CD1c-positive myeloid dendritic cell (primary cell): ENCODE measurements around the gene ABCA7.
"Not testable (repeated sequence)": the region's sequence is repeated elsewhere in the genome, so short reads cannot be mapped to it uniquely, and the experiment has no call there.

Experiments
- DNase-seq: peaks from one replicate; pipeline ENCODE4 v3.0.0-alpha.2; 2016; ENCODE audit errors: extremely low spot score

ABCA7 gene

GRCh38 chr19:1017115-1017905 lies 22.6 kb upstream of the ABCA7 start:
- peak; percentile 30 for DNase-seq

DNA sequence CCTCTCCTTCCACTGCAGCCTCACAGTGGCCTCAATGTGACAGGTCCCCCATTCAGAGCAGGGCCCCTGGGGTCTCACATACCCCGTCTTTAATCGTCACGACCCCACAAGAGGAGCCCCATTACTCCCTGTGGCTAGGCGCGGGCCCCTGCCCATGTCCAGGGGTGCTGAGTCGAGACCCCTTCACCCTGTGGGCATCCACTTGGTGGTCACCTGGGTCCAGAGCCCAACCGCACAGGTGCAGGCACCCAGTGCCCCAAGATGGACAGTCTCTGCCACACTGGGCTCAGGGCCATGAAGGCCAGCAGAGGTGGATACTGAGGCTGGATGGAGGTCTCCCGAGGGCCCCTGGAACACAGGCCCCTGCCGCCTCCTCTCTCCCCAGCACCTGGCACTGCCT lies 22.0 kb upstream of the ABCA7 start:
- no peak for DNase-seq

DNA sequence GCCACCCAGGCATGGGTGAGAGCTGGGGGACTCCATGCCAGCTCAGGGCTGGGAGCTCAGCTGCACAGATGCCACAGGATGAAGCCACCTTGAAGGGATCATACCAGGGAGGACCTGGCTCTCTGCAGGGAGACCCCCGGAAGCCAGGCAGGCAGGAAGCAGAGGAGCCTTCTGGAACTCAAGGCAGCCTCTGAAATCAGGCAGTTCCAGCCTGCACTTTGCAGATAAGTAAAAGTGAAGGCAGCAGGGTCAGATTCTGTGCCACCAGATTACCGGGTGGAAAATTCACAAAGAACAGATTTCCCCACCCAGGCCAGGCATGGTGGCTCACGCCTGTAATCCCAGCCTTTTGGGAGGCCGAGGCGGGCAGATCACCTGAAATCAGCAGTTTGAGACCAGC lies 21.5 kb upstream of the ABCA7 start:
- no peak for DNase-seq

GRCh38 chr19:1018932-1019615 lies 20.8 kb upstream of the ABCA7 start:
- no peak for DNase-seq

DNA sequence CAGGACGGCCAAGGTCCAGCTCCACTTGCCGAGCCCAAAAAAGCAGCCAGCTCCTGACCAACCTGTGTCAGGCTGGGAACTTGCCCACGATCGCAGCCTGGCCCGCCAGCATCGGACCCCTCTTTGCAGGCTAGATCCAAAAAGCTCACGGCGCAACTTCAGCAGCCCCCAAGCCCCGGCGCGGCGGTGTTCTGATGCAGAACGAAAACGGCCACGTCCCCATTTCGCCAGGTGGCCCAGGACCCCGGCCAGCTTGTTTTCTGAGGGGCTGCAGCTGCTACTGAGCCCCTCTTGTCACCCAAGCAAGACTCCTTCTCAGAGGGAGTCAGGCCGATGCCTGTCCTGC lies 20.3 kb upstream of the ABCA7 start:
- DNase-seq = no peak

DNA sequence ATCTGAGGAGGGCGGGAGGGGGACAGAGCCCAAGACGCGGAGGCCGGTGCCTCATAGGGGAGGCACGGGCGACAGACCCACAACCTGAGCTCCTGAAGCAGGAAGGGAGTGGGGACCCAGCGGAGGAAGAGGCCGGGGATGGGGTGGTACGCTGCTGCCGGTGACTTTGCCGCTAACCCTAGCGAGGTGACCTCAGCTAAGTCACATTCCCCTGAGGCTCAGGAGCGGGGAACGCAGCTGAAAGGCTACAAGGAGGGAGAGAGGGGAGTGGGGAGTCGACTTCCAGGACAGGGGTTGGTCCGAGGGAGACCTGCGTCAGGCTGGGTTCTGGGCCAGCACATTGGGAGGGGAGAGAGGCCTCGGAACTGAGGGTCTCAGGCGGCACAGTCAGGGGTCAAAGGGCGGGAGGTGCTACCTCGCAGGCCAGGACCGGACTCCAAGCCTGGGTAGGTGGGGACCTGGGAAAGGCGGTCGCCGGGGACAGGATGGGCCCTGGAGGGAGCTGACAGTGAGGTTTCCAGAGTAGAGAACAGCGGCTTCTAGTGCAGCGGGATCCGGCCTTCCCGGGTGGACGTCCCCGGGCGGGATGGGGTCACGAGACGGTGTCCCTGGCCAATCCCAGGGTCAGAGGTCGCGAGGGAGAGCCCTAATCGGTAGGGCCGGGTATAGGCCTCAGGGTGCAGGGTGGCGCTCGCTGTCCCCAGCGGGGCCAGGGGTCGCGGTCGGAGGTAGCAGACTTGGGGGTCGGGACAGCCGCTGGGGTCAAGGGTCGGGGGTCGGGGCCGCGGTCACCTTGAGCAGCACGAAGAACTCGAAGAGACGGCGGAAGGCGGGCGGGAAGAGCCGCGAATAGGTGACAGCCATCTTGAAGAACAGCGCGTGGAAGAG lies 19.7 kb upstream of the ABCA7 start:
- DNase-seq = no peak

GRCh38 chr19:1020868-1021425 lies 19.0 kb upstream of the ABCA7 start, which contains the start of gene TMEM259:
TMEM259 (minus strand) TSS chr19:1021123; CDS start chr19:1020996, 127 bp downstream.
- peak; percentile 99 for DNase-seq

DNA sequence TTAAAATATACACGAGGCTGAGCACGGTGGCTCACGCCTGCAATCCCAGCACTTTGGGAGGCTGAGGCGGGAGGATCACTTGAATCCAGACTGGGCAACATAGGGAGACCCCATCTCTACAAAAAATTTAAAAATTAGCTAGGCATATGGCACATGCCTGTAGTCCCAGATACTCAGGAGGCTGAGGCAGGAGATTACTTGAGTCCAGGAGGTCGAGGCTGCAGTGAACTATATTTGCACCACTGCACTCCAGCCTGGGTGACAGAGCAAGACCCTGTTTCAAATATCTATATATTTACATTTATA lies 16.1 kb upstream of the ABCA7 start:
- DNase-seq = not testable (repeated sequence)

- peak; percentile 47 for DNase-seq
Observed at GRCh38 chr19:1025080-1025479, 14.8 kb upstream of the ABCA7 start.

GRCh38 chr19:1025960-1026782 lies 13.7 kb upstream of the ABCA7 start, which contains the start of gene CNN2:
CNN2 (plus strand) TSS chr19:1026608; CDS start chr19:1026662, 54 bp downstream.
- peak; percentile 86 for DNase-seq

DNA sequence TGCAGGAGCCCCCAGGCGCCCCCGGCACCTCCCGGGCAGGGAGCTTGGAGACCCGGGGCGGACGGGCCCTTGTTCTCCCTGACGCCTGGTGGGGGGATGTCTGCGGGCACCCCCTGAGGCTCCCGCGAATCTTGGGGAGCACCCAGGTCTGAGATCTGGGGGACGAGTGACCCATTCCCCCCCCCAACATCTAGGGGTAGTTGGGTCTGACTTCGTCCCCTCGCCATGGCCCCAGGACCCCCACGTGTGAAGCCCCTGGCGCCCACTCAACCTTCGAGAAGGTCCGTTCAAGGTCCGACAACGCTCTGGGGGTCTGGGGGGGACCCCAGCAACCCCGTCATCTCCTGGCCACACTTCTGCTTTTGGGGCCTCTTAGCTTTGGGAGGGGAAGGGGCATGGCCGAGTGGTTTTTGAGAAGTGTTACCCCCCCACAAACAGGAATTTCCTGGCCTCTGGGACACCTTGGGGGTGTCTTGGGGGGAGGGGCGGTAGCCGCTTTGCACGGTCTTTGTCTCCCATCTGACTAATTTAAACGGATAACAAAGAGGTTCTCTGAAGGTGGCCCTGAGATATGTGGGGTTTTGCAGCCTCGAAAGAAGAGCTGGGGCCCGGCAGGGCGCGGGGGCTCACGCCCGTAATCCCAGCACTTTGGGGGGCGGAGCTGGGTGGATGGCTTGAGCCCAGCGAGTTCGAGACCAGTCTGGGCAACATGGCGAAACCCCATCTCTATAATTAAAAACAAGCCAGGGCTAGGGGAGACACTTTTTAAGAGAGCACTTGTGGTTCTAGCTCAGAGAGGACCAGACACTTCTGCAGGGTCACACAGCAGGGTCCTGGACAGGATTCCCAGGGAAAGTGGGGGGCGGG lies 12.9 kb upstream of the ABCA7 start:
- peak; percentile 54 for DNase-seq

GRCh38 chr19:1027650-1028061 lies 12.3 kb upstream of the ABCA7 start:
- DNase-seq = no peak

GRCh38 chr19:1028062-1028926 lies 11.6 kb upstream of the ABCA7 start:
- peak; percentile 59 for DNase-seq

DNA sequence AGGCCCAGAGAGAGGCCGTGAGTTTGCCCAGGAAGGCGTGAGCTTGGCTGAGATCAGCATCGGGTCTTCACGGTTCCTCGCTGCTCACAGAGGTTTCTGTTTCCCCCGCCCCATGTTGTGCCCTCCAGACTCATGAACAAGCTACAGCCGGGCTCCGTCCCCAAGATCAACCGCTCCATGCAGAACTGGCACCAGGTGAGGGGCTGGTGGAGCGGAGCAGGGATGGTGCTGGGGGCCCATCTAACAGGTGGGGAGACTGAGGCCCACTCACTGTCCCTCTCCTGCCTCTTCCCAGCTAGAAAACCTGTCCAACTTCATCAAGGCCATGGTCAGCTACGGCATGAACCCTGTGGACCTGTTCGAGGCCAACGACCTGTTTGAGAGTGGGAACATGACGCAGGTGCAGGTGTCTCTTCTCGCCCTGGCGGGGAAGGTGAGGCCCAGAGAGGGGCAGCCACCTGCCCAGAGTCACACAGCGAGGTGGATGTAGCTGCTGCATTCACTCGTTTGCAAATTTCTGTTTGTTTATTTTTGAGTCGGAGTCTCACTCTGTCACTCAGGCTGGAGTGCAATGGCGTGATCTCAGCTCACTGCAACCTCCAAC lies 7.5 kb upstream of the ABCA7 start:
- DNase-seq = no peak

GRCh38 chr19:1035998-1036621 lies 3.8 kb upstream of the ABCA7 start:
- no peak for DNase-seq

DNA sequence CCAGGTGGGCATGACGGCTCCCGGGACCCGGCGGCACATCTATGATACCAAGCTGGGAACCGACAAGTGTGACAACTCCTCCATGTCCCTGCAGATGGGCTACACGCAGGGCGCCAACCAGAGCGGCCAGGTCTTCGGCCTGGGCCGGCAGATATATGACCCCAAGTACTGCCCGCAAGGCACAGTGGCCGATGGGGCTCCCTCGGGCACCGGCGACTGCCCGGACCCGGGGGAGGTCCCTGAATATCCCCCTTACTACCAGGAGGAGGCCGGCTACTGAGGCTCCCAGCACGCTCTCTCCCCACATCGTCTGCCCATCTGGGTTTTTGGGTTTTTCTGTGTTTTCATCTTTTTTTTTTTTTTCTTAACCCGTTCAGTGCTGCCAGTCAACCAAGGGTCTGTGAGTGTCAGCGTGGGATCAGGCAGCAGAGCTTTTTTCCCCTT lies 2.3 kb upstream of the ABCA7 start:
- DNase-seq = no peak

- no peak for DNase-seq
Observed at GRCh38 chr19:1038978-1039645, 795 bp upstream of the ABCA7 start.
